ENCODE measurements around the gene IL25.

- TF ChIP-seq EP300 (IDR thresholded peaks at IDR 0.05) (no peak), CTCF (IDR thresholded peaks at IDR 0.05) (no peak), POLR2AphosphoS5 (IDR thresholded peaks at IDR 0.05) (no peak)
Measured at GRCh38 chr14:23366426-23366921, 6.1 kb upstream of the IL25 start.

Measured in upper lobe of left lung (tissue), 4 donors.